ENCODE data around the gene MCM3. TPM values are rescaled to one million over a fixed set of nuclear protein-coding genes. Genes with fewer than 3 reads are reported as not detected.

MCM3 gene
- total and polyA plus RNA-seq, 4 donors, result 7.4 to 60.8 (median 12.3) TPM

DNA sequence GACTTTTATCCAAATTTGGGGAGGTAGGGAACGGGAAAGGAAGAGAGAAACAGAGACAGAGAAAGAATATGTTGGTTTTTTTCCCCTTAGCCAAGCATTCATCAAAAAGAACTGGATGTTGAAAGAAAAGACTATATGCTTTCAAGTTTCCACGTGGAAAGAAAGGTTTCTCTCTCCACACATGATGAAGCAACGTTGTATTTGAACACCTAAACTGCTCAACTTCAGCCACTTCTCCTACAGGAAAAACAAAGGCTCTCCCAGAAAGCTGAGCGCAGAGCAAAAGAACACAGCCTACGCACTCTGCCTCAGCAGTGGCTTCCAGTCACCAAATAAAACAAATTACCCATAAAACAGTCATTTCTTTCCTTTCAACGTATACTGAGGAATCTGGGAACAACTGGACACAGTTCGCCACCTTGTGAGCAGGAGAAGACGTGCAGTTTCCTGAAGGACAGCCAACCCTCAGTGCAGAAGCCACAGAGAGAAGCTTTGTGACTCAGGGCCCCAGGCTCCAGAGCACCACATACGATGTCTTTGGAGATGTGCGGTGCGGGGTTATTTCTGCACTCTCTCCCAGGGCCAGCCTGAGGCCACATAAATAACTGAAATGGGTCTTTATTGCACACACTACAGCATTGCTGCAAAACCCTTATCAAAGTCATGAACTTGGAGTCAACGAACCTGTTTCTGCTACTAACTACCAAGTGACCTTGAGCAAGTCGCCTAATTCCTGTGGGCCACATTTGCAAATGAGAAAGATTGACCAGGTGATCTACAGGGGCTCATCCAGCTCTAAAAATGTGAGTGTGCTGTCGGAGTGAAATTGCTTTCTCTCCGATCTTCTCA, 50.3 kb downstream of the MCM3 start:
- Histone ChIP-seq H3K4me1 (ENCODE audit: control insufficient read depth in 4 of 4, insufficient read depth in 4 of 4, low read length in 3 of 4) (peaks cover 0 to 6% (median 2%) of the 10 kb centered on the region in 4 donors), H3K9ac (ENCODE audit: low read depth in 1 of 2, low read length in 2 of 2) (no peak overlapping the region), H3K4me3 (ENCODE audit: low read depth in 1 of 3, low read length in 3 of 3) (no peak overlapping the region), H3K27me3 (ENCODE audit: control insufficient read depth in 4 of 4, insufficient read depth in 4 of 4, low read length in 3 of 4) (no peaks in the 10 kb centered on the region), H3K36me3 (ENCODE audit: control insufficient read depth in 4 of 4, insufficient read depth in 3 of 4, low read depth in 1 of 4, low read length in 3 of 4) (no peaks in the 10 kb centered on the region), H3K9me3 (ENCODE audit: control insufficient read depth in 4 of 4, low read length in 3 of 4) (no peaks in the 10 kb centered on the region), H3K27ac (ENCODE audit: low read depth in 1 of 2, low read length in 2 of 2) (no peak overlapping the region)
- WGBS, result 40% methylated on average over 15 of the region's 15 CpGs
- TF ChIP-seq RXRA (IDR thresholded peaks at IDR 0.05) (peak; percentile 19 to 52), EGR1 (IDR thresholded peaks at IDR 0.05; ENCODE audit: low read depth in 2 of 2) (no peak), YY1 (IDR thresholded peaks at IDR 0.05) (no peak), FOXA2 (IDR thresholded peaks at IDR 0.05) (no peak), HNF4G (IDR thresholded peaks at IDR 0.05) (no peak), RAD21 (IDR thresholded peaks at IDR 0.05) (peak; percentile 84 to 87), HNF4A (conservative IDR thresholded peaks at IDR 0.05) (peak; percentile 9 to 13)
- TF ChIP-seq, protein P1, sequence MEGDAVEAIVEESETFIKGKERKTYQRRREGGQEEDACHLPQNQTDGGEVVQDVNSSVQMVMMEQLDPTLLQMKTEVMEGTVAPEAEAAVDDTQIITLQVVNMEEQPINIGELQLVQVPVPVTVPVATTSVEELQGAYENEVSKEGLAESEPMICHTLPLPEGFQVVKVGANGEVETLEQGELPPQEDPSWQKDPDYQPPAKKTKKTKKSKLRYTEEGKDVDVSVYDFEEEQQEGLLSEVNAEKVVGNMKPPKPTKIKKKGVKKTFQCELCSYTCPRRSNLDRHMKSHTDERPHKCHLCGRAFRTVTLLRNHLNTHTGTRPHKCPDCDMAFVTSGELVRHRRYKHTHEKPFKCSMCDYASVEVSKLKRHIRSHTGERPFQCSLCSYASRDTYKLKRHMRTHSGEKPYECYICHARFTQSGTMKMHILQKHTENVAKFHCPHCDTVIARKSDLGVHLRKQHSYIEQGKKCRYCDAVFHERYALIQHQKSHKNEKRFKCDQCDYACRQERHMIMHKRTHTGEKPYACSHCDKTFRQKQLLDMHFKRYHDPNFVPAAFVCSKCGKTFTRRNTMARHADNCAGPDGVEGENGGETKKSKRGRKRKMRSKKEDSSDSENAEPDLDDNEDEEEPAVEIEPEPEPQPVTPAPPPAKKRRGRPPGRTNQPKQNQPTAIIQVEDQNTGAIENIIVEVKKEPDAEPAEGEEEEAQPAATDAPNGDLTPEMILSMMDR (IDR thresholded peaks at IDR 0.05; ENCODE audit: low read depth, low read length, missing input control), result peak; percentile 53
- no peak for DNase-seq (ENCODE audit: low spot score)

DNA sequence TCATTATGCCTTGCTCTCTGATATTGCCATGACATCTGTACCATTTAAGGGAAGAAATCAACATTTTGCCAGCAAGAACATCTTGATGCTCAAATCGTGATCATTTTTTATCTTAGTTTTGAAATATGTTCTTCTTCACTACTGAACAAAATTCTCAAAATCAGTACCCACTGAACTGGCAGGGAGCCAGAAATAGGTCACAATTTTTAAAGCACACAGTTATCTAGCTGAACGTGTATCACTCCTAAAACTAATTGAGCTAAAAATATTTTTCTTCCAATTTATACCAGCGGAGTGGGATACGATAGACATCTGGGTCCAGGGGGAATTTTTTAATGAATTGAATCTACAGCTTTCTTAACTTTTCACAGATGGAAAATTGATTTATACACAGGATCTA, 51.5 kb downstream of the MCM3 start:
- 69% methylated on average over 4 of the region's 4 CpGs for WGBS
- Histone ChIP-seq H3K36me3 (ENCODE audit: control insufficient read depth in 4 of 4, insufficient read depth in 3 of 4, low read depth in 1 of 4, low read length in 3 of 4) (no peaks in the 10 kb centered on the region), H3K27me3 (ENCODE audit: control insufficient read depth in 4 of 4, insufficient read depth in 4 of 4, low read length in 3 of 4) (no peaks in the 10 kb centered on the region), H3K4me1 (ENCODE audit: control insufficient read depth in 4 of 4, insufficient read depth in 4 of 4, low read length in 3 of 4) (peaks cover 0 to 6% (median 2%) of the 10 kb centered on the region in 4 donors), H3K4me3 (ENCODE audit: low read depth in 1 of 3, low read length in 3 of 3) (no peak overlapping the region), H3K9ac (ENCODE audit: low read depth in 1 of 2, low read length in 2 of 2) (no peak overlapping the region), H3K27ac (ENCODE audit: low read depth in 1 of 2, low read length in 2 of 2) (no peak overlapping the region), H3K9me3 (ENCODE audit: control insufficient read depth in 4 of 4, low read length in 3 of 4) (no peaks in the 10 kb centered on the region)
- DNase-seq (ENCODE audit: low spot score), result no peak
- TF ChIP-seq HNF4G (IDR thresholded peaks at IDR 0.05) (no peak), HNF4A (conservative IDR thresholded peaks at IDR 0.05) (no peak), NR2F2 (IDR thresholded peaks at IDR 0.05) (no peak), JUND (IDR thresholded peaks at IDR 0.05) (no peak), YY1 (IDR thresholded peaks at IDR 0.05) (no peak), FOXA2 (IDR thresholded peaks at IDR 0.05) (no peak), EGR1 (IDR thresholded peaks at IDR 0.05; ENCODE audit: low read depth in 2 of 2) (no peak)

DNA sequence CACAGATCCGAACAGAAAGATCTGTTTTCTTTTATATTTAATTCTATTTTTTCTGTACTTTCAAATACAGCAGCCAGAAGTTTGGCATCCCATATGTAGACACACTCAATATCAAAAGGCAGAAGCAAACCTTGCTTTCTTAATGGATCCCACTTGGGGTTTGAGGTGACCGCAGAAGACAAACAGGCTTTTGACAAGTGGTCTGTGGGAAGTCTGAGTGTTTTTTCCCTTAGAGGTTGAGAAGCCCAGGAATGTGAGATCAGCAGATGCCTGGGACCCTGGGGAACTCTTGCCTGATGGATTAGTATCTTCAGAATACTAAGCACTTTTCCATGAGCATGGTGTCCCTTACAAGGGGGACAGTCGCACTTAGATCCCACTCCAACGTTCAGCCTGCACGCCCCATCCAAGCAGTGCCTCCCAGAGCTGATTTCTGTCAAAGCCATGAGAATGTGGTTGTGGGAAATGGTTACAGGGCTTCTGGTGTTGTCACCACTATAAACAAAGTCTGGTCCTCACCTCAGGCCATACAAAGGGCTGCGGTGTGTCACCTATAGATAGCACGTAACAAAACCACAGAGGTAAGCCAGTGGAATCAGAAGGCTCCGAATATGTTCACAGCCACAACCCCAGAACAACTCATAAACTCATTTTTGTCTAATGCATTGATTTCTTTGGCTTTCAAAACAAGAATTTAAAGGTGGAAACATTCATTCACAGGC, 53.0 kb downstream of the MCM3 start:
- TF ChIP-seq, protein P2, sequence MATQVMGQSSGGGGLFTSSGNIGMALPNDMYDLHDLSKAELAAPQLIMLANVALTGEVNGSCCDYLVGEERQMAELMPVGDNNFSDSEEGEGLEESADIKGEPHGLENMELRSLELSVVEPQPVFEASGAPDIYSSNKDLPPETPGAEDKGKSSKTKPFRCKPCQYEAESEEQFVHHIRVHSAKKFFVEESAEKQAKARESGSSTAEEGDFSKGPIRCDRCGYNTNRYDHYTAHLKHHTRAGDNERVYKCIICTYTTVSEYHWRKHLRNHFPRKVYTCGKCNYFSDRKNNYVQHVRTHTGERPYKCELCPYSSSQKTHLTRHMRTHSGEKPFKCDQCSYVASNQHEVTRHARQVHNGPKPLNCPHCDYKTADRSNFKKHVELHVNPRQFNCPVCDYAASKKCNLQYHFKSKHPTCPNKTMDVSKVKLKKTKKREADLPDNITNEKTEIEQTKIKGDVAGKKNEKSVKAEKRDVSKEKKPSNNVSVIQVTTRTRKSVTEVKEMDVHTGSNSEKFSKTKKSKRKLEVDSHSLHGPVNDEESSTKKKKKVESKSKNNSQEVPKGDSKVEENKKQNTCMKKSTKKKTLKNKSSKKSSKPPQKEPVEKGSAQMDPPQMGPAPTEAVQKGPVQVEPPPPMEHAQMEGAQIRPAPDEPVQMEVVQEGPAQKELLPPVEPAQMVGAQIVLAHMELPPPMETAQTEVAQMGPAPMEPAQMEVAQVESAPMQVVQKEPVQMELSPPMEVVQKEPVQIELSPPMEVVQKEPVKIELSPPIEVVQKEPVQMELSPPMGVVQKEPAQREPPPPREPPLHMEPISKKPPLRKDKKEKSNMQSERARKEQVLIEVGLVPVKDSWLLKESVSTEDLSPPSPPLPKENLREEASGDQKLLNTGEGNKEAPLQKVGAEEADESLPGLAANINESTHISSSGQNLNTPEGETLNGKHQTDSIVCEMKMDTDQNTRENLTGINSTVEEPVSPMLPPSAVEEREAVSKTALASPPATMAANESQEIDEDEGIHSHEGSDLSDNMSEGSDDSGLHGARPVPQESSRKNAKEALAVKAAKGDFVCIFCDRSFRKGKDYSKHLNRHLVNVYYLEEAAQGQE (IDR thresholded peaks at IDR 0.05), result no peak
- no peak for TF ChIP-seq FOXA2 (IDR thresholded peaks at IDR 0.05)
- no peak for TF ChIP-seq JUND (IDR thresholded peaks at IDR 0.05)
- TF ChIP-seq, protein P3, sequence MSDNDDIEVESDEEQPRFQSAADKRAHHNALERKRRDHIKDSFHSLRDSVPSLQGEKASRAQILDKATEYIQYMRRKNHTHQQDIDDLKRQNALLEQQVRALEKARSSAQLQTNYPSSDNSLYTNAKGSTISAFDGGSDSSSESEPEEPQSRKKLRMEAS (IDR thresholded peaks at IDR 0.05), result no peak
- TF ChIP-seq, protein P1 (IDR thresholded peaks at IDR 0.05; ENCODE audit: low read depth, low read length, missing input control), result no peak
- TF ChIP-seq RXRA (IDR thresholded peaks at IDR 0.05), result no peak
- TF ChIP-seq YY1 (IDR thresholded peaks at IDR 0.05), result no peak
- TF ChIP-seq, protein P4, sequence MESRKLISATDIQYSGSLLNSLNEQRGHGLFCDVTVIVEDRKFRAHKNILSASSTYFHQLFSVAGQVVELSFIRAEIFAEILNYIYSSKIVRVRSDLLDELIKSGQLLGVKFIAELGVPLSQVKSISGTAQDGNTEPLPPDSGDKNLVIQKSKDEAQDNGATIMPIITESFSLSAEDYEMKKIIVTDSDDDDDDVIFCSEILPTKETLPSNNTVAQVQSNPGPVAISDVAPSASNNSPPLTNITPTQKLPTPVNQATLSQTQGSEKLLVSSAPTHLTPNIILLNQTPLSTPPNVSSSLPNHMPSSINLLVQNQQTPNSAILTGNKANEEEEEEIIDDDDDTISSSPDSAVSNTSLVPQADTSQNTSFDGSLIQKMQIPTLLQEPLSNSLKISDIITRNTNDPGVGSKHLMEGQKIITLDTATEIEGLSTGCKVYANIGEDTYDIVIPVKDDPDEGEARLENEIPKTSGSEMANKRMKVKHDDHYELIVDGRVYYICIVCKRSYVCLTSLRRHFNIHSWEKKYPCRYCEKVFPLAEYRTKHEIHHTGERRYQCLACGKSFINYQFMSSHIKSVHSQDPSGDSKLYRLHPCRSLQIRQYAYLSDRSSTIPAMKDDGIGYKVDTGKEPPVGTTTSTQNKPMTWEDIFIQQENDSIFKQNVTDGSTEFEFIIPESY (IDR thresholded peaks at IDR 0.05), result no peak
- no peak for TF ChIP-seq NR2F2 (IDR thresholded peaks at IDR 0.05)
- Histone ChIP-seq H3K4me3 (ENCODE audit: low read depth in 1 of 3, low read length in 3 of 3) (no peak overlapping the region), H3K27ac (ENCODE audit: low read depth in 1 of 2, low read length in 2 of 2) (no peak overlapping the region), H3K27me3 (ENCODE audit: control insufficient read depth in 4 of 4, insufficient read depth in 4 of 4, low read length in 3 of 4) (no peaks in the 10 kb centered on the region), H3K36me3 (ENCODE audit: control insufficient read depth in 4 of 4, insufficient read depth in 3 of 4, low read depth in 1 of 4, low read length in 3 of 4) (no peaks in the 10 kb centered on the region), H3K4me1 (ENCODE audit: control insufficient read depth in 4 of 4, insufficient read depth in 4 of 4, low read length in 3 of 4) (peaks cover 0 to 6% (median 2%) of the 10 kb centered on the region in 4 donors), H3K9ac (ENCODE audit: low read depth in 1 of 2, low read length in 2 of 2) (no peak overlapping the region), H3K9me3 (ENCODE audit: control insufficient read depth in 4 of 4, low read length in 3 of 4) (no peaks in the 10 kb centered on the region)
- WGBS, result 90% methylated on average over 8 of the region's 8 CpGs
- no peak for DNase-seq (ENCODE audit: low spot score)

Data from liver (tissue), 9 donors.